RWPE1 (cell line): ENCODE measurements around the gene DENND1A.

ENCODE experiments used
- CTCF ChIA-PET: fragments of 350-600 bp; sonication (Branson Sonifier 250); formaldehyde crosslinking; extraction: SDS; loops from one replicate; lab custom pipeline; 2021; lab: Yijun Ruan, JAX
- POLR2A ChIA-PET: fragments of 400-600 bp; formaldehyde crosslinking; extraction: SDS; loops from one replicate; lab custom pipeline; 2020; ENCODE audit warnings: antibody characterized with exemption; ENCODE audit not compliant: low non-redundant PET; lab: Yijun Ruan, JAX
- DNase-seq: peaks from one replicate; pipeline ENCODE4 v3.0.0; 2012; ENCODE audit warnings: low spot score
- H3K27ac ChIP-seq: fragments of 450-650 bp; 2 replicates; pipeline ENCODE4 v1.5.1; 2017
- CTCF ChIP-seq: fragments of 450-650 bp; conservative IDR thresholded peaks from 2 replicates; pipeline ENCODE4 v1.5.1; 2017; ENCODE audit warnings: low read depth, mild to moderate bottlenecking

Gene DENND1A

GRCh38 chr9:123346826-123347225 lies 583.1 kb downstream of the DENND1A start:
- CTCF ChIA-PET: no interaction called here
- TF ChIP-seq CTCF: no peak
- no peak for DNase-seq
- POLR2A ChIA-PET: no interaction called here
- no peak overlapping the region for H3K27ac ChIP-seq

- no peak for DNase-seq
- H3K27ac ChIP-seq: no peak overlapping the region
- ChIA-PET CTCF (interaction anchor here (0.7 kb wide), 1 partner anchor 877 kb away, joined by 4 read pairs; no protein-coding TSS in a partner anchor), POLR2A (no interaction called here)
- TF ChIP-seq CTCF: no peak
Observed at GRCh38 chr9:123346026-123346425, 583.9 kb downstream of the DENND1A start.

- no peak for DNase-seq
- CTCF ChIA-PET: interaction anchor here (1.1 kb wide), 1 partner anchor 8 kb away, joined by 7 read pairs; no protein-coding TSS in a partner anchor
Observed at GRCh38 chr9:123345567-123345955, 584.4 kb downstream of the DENND1A start.

GRCh38 chr9:123344192-123344949 lies 585.6 kb downstream of the DENND1A start:
- no peak overlapping the region for H3K27ac ChIP-seq
- no peak for DNase-seq
- CTCF ChIA-PET: interaction anchor here (0.5 to 1.1 kb wide), 4 partner anchors 10 to 94 kb away, joined by 3 to 7 read pairs (median 3); no protein-coding TSS in a partner anchor
- POLR2A ChIA-PET: no interaction called here
- no peak for TF ChIP-seq CTCF

More at GRCh38 chr9:123345567-123345955, 584.4 kb downstream of the DENND1A start:
- POLR2A ChIA-PET: no interaction called here
- TF ChIP-seq CTCF: no peak
- H3K27ac ChIP-seq: no peak overlapping the region

GRCh38 chr9:123343443-123344191 lies 586.3 kb downstream of the DENND1A start:
- DNase-seq: no peak
- ChIA-PET CTCF (interaction anchor here (0.6 to 1.0 kb wide), 2 partner anchors 11 to 238 kb away, joined by 3 read pairs; no protein-coding TSS in a partner anchor), POLR2A (no interaction called here)
- no peak for TF ChIP-seq CTCF
- no peak overlapping the region for H3K27ac ChIP-seq

GRCh38 chr9:123342247-123342646 lies 587.7 kb downstream of the DENND1A start:
- DNase-seq: no peak
- H3K27ac ChIP-seq: no peak overlapping the region
- ChIA-PET CTCF (interaction anchor here (0.8 to 0.9 kb wide), 2 partner anchors 8 to 43 kb away, joined by 4 to 6 read pairs; no protein-coding TSS in a partner anchor), POLR2A (no interaction called here)
- TF ChIP-seq CTCF: no peak
